Measurements from ENCODE around the gene PACSIN1. TPM values are rescaled to one million over a fixed set of nuclear protein-coding genes. Genes with fewer than 3 reads are reported as not detected.

PACSIN1 gene
- total RNA-seq, 1 donor from 2014 or later = not detected

- TF ChIP-seq CTCF (IDR thresholded peaks at IDR 0.05) = no peak
- peaks cover 10% of the 10 kb centered on the region for H3K27me3 Mint-ChIP-seq (ENCODE audit: unreplicated experiment)
- no peak for DNase-seq (ENCODE audit: extremely low spot score, unreplicated experiment)
- no peaks in the 10 kb centered on the region for H3K36me3 Mint-ChIP-seq (ENCODE audit: unreplicated experiment)
- H3K4me1 Mint-ChIP-seq (ENCODE audit: unreplicated experiment) = no peaks in the 10 kb centered on the region
- H3K9me3 Mint-ChIP-seq (ENCODE audit: unreplicated experiment) = no peaks in the 10 kb centered on the region
- no peak overlapping the region for H3K27ac Mint-ChIP-seq (ENCODE audit: unreplicated experiment)
- H3K4me3 Mint-ChIP-seq (ENCODE audit: unreplicated experiment) = no peak overlapping the region
Measured at GRCh38 chr6:34494973-34495372, 29.1 kb downstream of the PACSIN1 start.

GRCh38 chr6:34496103-34496685, 30.3 kb downstream of the PACSIN1 start:
- Mint-ChIP-seq H3K9me3 (ENCODE audit: unreplicated experiment) (peaks cover 5% of the 10 kb centered on the region), H3K4me3 (ENCODE audit: unreplicated experiment) (no peak overlapping the region), H3K4me1 (ENCODE audit: unreplicated experiment) (no peaks in the 10 kb centered on the region), H3K27ac (ENCODE audit: unreplicated experiment) (no peak overlapping the region), H3K27me3 (ENCODE audit: unreplicated experiment) (peaks cover 15% of the 10 kb centered on the region), H3K36me3 (ENCODE audit: unreplicated experiment) (no peaks in the 10 kb centered on the region)
- no peak for TF ChIP-seq CTCF (IDR thresholded peaks at IDR 0.05)
- no peak for DNase-seq (ENCODE audit: extremely low spot score, unreplicated experiment)

- DNase-seq (ENCODE audit: extremely low spot score, unreplicated experiment) = no peak
- Mint-ChIP-seq H3K9me3 (ENCODE audit: unreplicated experiment) (peaks cover 9% of the 10 kb centered on the region), H3K36me3 (ENCODE audit: unreplicated experiment) (no peaks in the 10 kb centered on the region), H3K27me3 (ENCODE audit: unreplicated experiment) (peaks cover 15% of the 10 kb centered on the region), H3K4me1 (ENCODE audit: unreplicated experiment) (no peaks in the 10 kb centered on the region), H3K4me3 (ENCODE audit: unreplicated experiment) (no peak overlapping the region), H3K27ac (ENCODE audit: unreplicated experiment) (no peak overlapping the region)
- no peak for TF ChIP-seq CTCF (IDR thresholded peaks at IDR 0.05)
Measured at GRCh38 chr6:34497411-34497810, 31.5 kb downstream of the PACSIN1 start.

GRCh38 chr6:34506718-34507117, 40.8 kb downstream of the PACSIN1 start:
- no peak for TF ChIP-seq CTCF (IDR thresholded peaks at IDR 0.05)
- H3K27me3 Mint-ChIP-seq (ENCODE audit: unreplicated experiment) = peaks cover 20% of the 10 kb centered on the region
- DNase-seq (ENCODE audit: extremely low spot score, unreplicated experiment) = no peak

GRCh38 chr6:34508425-34508824, 42.5 kb downstream of the PACSIN1 start:
- Mint-ChIP-seq H3K27me3 (ENCODE audit: unreplicated experiment) (peaks cover 19% of the 10 kb centered on the region), H3K4me1 (ENCODE audit: unreplicated experiment) (no peaks in the 10 kb centered on the region), H3K27ac (ENCODE audit: unreplicated experiment) (no peak overlapping the region), H3K4me3 (ENCODE audit: unreplicated experiment) (no peak overlapping the region), H3K9me3 (ENCODE audit: unreplicated experiment) (peaks cover 8% of the 10 kb centered on the region), H3K36me3 (ENCODE audit: unreplicated experiment) (no peaks in the 10 kb centered on the region)
- no peak for TF ChIP-seq CTCF (IDR thresholded peaks at IDR 0.05)
- DNase-seq (ENCODE audit: extremely low spot score, unreplicated experiment) = no peak

More at GRCh38 chr6:34506718-34507117, 40.8 kb downstream of the PACSIN1 start:
- Mint-ChIP-seq H3K4me3 (ENCODE audit: unreplicated experiment) (no peak overlapping the region), H3K27ac (ENCODE audit: unreplicated experiment) (no peak overlapping the region), H3K9me3 (ENCODE audit: unreplicated experiment) (peaks cover 8% of the 10 kb centered on the region), H3K4me1 (ENCODE audit: unreplicated experiment) (no peaks in the 10 kb centered on the region), H3K36me3 (ENCODE audit: unreplicated experiment) (no peaks in the 10 kb centered on the region)
